Mesothelial cell of epicardium (in vitro differentiated cells): ENCODE measurements around the gene TMEM82. TPM values are rescaled to one million over a fixed set of nuclear protein-coding genes. Genes with fewer than 3 reads are reported as not detected.

Experiments
- DNase-seq, 2 experiments: peaks; one replicate each; pipeline ENCODE4 v3.0.0; 2021; ENCODE audit warnings: low spot score in 2 of 2; ENCODE audit not compliant: unreplicated experiment in 2 of 2
- H3K27ac Mint-ChIP-seq: 2 replicates; pipeline ENCODE4 v1.8.0; 2021; ENCODE audit warnings: mixed read lengths
- H3K27me3 Mint-ChIP-seq: 2 replicates; pipeline ENCODE4 v1.8.0; 2021; ENCODE audit warnings: low read depth, mixed read lengths
- H3K36me3 Mint-ChIP-seq: 2 replicates; pipeline ENCODE4 v1.8.0; 2021; ENCODE audit warnings: mixed read lengths
- H3K4me1 Mint-ChIP-seq: 2 replicates; pipeline ENCODE4 v1.8.0; 2021; ENCODE audit warnings: mixed read lengths
- H3K4me3 Mint-ChIP-seq: 2 replicates; pipeline ENCODE4 v1.8.0; 2021; ENCODE audit warnings: mild to moderate bottlenecking, moderate library complexity, mixed read lengths
- H3K9me3 Mint-ChIP-seq: 2 replicates; pipeline ENCODE4 v1.8.0; 2021; ENCODE audit warnings: mixed read lengths
- total RNA-seq: library from RNA; stranded (reverse); gene quantifications from 3 replicates; pipeline ENCODE4 v1.2.1, GENCODE V29; 2021
- TF ChIP-seq, protein P1 (sequence below): fragments of 200-600 bp; sonication (generic); IDR thresholded peaks from one replicate; pipeline ENCODE4 v1.5.0; 2021; ENCODE audit warnings: antibody characterized with exemption; ENCODE audit not compliant: unreplicated experiment

The TMEM82 gene
- total RNA-seq, 1 donor from 2014 or later, result not detected

DNA sequence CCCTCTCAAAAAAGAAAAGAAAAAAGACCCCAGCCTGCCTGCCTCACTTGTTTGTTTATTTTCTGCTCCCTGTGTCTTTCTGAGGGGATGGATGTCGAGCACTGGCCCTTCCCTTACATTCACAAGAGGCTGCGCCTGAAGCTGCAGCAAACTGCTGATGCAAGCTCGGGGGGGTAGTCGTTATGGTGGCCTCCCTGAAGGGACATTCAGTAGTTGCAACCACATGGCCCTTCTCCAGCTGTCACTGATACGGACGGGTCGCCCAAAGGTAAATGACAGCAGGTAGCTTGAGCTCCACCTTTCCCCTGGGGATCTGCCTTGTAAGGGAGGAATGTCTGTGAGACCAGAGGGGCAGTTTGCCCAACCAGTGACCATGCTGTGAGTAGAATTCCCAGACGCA lies 40.5 kb upstream of the TMEM82 start:
- Mint-ChIP-seq H3K27ac (peak overlapping the region; percentile 12), H3K4me3 (no peak overlapping the region), H3K4me1 (peaks cover 17% of the 10 kb centered on the region)

DNA sequence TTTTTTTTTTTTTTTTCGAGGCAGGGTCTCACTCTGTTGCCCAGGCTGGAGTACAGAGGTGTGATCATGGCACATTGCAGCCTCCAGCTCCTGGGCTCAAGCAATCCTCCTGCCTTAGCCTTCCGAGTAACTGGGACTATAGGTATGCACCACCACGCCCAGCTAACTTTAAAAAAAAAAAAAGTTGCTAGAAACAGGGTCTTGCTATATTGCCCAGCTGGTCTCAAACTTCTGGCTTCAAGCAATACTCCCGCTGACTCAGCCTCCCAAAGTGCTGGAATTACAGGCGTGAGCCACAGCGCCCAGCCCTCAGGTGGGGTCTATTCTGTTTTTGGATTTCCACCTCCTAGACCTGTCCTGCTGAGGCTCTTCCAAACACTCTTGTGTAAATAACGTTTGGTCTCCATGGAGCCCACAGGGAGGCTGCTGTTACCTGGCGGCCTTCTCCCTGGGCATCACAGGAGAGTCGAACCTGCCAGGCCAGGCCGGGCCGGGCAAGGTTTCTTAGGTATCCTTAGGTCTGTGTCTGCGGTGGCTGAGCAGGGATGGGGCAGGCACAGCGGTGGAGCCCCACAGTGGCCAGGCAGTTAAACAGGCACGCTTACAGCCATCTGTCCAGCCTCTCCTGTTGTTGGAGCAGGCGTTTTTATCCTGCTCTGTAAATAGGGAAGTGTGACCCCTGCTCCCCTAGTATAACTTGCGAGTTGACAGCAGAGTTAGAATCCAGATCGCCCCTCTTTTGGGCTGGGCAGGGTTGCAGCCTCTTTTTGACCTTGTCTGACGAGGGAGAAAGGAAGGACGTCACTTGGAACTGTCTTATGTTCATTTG lies 39.4 kb upstream of the TMEM82 start:
- H3K4me3 Mint-ChIP-seq, result no peak overlapping the region
- peaks cover 10% of the 10 kb centered on the region for H3K36me3 Mint-ChIP-seq
- no peaks in the 10 kb centered on the region for H3K9me3 Mint-ChIP-seq
- H3K4me1 Mint-ChIP-seq, result peaks cover 17% of the 10 kb centered on the region
- H3K27ac Mint-ChIP-seq, result peak overlapping the region; percentile 88
- no peaks in the 10 kb centered on the region for H3K27me3 Mint-ChIP-seq
- TF ChIP-seq, protein P1, sequence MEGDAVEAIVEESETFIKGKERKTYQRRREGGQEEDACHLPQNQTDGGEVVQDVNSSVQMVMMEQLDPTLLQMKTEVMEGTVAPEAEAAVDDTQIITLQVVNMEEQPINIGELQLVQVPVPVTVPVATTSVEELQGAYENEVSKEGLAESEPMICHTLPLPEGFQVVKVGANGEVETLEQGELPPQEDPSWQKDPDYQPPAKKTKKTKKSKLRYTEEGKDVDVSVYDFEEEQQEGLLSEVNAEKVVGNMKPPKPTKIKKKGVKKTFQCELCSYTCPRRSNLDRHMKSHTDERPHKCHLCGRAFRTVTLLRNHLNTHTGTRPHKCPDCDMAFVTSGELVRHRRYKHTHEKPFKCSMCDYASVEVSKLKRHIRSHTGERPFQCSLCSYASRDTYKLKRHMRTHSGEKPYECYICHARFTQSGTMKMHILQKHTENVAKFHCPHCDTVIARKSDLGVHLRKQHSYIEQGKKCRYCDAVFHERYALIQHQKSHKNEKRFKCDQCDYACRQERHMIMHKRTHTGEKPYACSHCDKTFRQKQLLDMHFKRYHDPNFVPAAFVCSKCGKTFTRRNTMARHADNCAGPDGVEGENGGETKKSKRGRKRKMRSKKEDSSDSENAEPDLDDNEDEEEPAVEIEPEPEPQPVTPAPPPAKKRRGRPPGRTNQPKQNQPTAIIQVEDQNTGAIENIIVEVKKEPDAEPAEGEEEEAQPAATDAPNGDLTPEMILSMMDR, result no peak
- no peak for DNase-seq

More for the DNA sequence above, 40.5 kb upstream of the TMEM82 start:
- Mint-ChIP-seq H3K27me3 (no peaks in the 10 kb centered on the region), H3K9me3 (no peaks in the 10 kb centered on the region), H3K36me3 (peaks cover 10% of the 10 kb centered on the region)
- TF ChIP-seq, protein P1, result no peak
- no peak for DNase-seq

DNA sequence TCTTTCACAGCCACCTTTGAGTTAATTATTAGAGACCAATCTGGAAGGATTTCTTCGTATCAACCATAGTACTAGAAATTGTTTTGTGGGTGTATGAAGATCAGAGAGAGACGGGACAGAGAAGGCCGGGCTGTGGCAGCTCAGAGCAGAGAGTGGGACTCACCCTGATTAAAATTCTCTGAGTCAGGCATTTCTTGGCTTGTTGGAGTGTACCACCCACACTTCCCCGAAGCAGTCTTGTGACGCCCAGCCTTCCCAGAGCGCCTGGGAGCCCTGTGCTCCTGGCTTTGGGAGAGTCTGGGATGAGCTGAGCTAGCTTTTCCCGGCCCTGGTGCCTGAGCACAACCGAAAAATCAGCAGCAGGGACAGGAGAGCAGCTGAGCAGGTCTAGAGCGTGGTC lies 38.7 kb upstream of the TMEM82 start:
- no peak overlapping the region for H3K4me3 Mint-ChIP-seq
- peak overlapping the region; percentile 88 for H3K27ac Mint-ChIP-seq
- no peak for DNase-seq
- H3K9me3 Mint-ChIP-seq, result no peaks in the 10 kb centered on the region
- H3K4me1 Mint-ChIP-seq, result peaks cover 17% of the 10 kb centered on the region
- peaks cover 10% of the 10 kb centered on the region for H3K36me3 Mint-ChIP-seq
- TF ChIP-seq, protein P1, result no peak
- H3K27me3 Mint-ChIP-seq, result no peaks in the 10 kb centered on the region

DNA sequence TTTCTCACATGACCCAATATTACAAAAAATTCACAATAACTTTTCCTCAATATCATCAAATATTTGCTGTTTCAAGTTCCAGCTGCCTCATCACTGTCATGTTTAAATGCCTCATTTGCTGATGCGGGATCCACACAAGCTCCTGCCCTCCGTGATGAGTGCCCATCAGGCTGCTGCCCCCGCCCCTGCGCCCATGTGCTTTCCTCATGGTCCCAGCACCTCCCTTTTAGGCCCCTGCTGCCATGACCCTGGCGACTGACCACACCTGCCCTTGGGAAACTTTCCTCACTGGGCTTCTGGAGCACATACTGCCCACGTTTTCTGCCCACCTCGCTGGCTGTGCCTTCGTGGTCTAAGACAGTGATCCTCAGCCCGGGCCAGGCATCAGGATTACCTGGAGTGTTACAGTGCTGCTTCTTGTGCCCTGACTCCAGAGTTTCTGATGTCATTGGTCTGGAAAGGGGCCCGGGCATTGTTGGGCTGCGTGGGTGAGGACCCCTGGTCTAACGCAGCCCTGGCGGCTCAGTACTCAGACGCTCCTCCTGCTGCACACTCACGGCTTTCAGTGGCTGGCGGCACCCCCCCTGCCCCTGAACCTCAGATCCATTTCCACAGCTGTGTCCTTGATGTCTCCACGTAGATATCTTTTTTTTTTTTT lies 37.6 kb upstream of the TMEM82 start:
- Mint-ChIP-seq H3K4me3 (no peak overlapping the region), H3K27me3 (no peaks in the 10 kb centered on the region), H3K9me3 (no peaks in the 10 kb centered on the region), H3K27ac (peak overlapping the region; percentile 88), H3K36me3 (peaks cover 10% of the 10 kb centered on the region), H3K4me1 (peaks cover 17% of the 10 kb centered on the region)
- DNase-seq, result no peak
- TF ChIP-seq, protein P1, result no peak

DNA sequence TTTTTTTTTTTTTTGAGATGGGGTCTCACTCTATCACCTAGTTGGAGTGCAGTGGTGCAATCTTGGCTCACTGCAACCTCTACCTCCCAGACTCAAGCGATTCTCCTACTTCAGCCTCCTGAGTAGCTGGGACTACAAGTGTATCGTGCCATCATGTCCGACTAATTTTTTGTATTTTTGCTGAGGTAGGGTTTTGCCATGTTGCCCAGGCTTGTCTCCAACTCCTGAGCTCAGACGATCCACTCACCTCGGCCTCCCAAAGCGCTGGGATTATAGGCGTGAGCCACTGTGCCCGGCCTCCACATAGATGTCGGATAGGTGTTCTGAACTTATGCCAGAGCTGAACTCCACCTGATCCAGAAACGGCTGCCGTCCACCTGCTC lies 37.1 kb upstream of the TMEM82 start:
- Mint-ChIP-seq H3K36me3 (peaks cover 10% of the 10 kb centered on the region), H3K27me3 (no peaks in the 10 kb centered on the region), H3K27ac (no peak overlapping the region), H3K4me1 (peaks cover 17% of the 10 kb centered on the region), H3K4me3 (no peak overlapping the region), H3K9me3 (no peaks in the 10 kb centered on the region)
- no peak for DNase-seq
- TF ChIP-seq, protein P1, result no peak
